Stimulated activated CD4-positive, alpha-beta T cell treated with anti-CD3 and anti-CD28 coated beads, Interleukin-4, amount 100 ng/mL, for 1 hour (primary cell): ENCODE data around the gene PKNOX2.

Experiments
- DNase-seq: peaks from one replicate; pipeline ENCODE4 v3.0.0-alpha.2; 2020

PKNOX2 gene

GRCh38 chr11:125264100-125265022, 99.8 kb downstream of the PKNOX2 start:
- no peak for DNase-seq

- no peak for DNase-seq
These were observed 103.0 kb downstream of the PKNOX2 start for GRCh38 chr11:125267548-125267947.

GRCh38 chr11:125268611-125269010, 104.1 kb downstream of the PKNOX2 start:
- DNase-seq = no peak

GRCh38 chr11:125270106-125270505, 105.6 kb downstream of the PKNOX2 start:
- DNase-seq = no peak

- DNase-seq = no peak
These were observed 106.2 kb downstream of the PKNOX2 start for GRCh38 chr11:125270711-125271110.

- DNase-seq = no peak
These were observed 107.0 kb downstream of the PKNOX2 start for GRCh38 chr11:125271483-125272091.

GRCh38 chr11:125272092-125272491, 107.5 kb downstream of the PKNOX2 start:
- DNase-seq = no peak

GRCh38 chr11:125272821-125273220, 108.3 kb downstream of the PKNOX2 start:
- no peak for DNase-seq

- DNase-seq = no peak
These were observed 109.0 kb downstream of the PKNOX2 start for GRCh38 chr11:125273519-125274000.

GRCh38 chr11:125274309-125274708, 109.8 kb downstream of the PKNOX2 start:
- no peak for DNase-seq

- no peak for DNase-seq
These were observed 110.2 kb downstream of the PKNOX2 start for GRCh38 chr11:125274774-125275173.

- DNase-seq = no peak
These were observed 111.5 kb downstream of the PKNOX2 start for GRCh38 chr11:125275905-125276618.

- DNase-seq = no peak
These were observed 112.0 kb downstream of the PKNOX2 start for GRCh38 chr11:125276619-125276976.

- no peak for DNase-seq
These were observed 115.3 kb downstream of the PKNOX2 start for GRCh38 chr11:125279676-125280418.

- no peak for DNase-seq
These were observed 116.1 kb downstream of the PKNOX2 start for GRCh38 chr11:125280646-125281045.

GRCh38 chr11:125281831-125282595, 117.5 kb downstream of the PKNOX2 start:
- DNase-seq = no peak

GRCh38 chr11:125282596-125282914, 118.0 kb downstream of the PKNOX2 start:
- no peak for DNase-seq

GRCh38 chr11:125284245-125284850, 119.8 kb downstream of the PKNOX2 start:
- DNase-seq = no peak

GRCh38 chr11:125285844-125286243, 121.3 kb downstream of the PKNOX2 start:
- no peak for DNase-seq

- no peak for DNase-seq
These were observed 121.9 kb downstream of the PKNOX2 start for GRCh38 chr11:125286486-125286885.

GRCh38 chr11:125287491-125288210, 123.1 kb downstream of the PKNOX2 start:
- DNase-seq = no peak
